Body of pancreas (tissue), 4 donors: ENCODE measurements around the gene ENTPD1.

Experiments
- POLR2A ChIP-seq, 3 donors: fragments of 450-650 bp; IDR thresholded peaks; one replicate each; pipeline ENCODE4 v1.6.1; 2016; ENCODE audit warnings: antibody characterized with exemption in 3 of 3, mild to moderate bottlenecking in 2 of 3
- TF ChIP-seq, protein P1 (sequence below), 7 experiments: fragments of 450-650 bp in 4 of 7; fragments of 200-600 bp in 3 of 7; sonication (generic) in 3 of 7; IDR thresholded peaks; one replicate each; pipeline ENCODE4 v1.5.1; 2016 to 2019; ENCODE audit warnings: antibody characterized with exemption in 7 of 7

DNA sequence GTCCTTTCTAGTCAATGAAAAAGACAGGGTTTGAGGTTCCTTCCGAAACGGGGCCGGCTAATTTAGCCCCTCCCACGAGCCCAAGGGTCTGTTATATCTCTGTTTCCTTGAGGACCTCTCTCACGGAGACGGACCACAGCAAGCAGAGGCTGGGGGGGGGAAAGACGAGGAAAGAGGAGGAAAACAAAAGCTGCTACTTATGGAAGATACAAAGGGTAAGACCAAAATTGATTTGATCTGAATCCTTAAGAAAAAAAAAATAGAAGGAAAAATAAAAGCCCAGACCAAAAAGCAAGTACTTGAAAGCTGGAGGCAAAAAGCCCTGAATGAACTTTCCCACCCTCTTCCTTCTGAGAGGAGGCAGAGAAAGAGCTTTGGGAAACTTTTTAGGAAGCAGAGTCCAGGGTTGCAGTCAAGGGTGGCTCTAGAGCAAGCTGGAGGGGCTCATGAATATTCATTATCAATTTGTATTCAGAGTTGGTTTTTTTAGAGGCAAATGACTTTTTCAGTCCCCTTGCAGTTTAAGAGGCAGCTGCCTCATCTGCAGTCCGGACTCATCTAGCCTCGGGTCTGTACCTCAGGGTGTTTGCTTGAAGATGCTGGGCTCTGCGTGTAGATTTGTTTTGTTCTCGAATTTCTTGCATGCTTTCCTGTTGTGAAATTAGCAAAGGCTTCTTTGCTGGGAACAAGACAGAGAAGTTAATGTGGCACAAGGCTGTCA is at the start of gene ENTPD1:
- TF ChIP-seq, protein P1, sequence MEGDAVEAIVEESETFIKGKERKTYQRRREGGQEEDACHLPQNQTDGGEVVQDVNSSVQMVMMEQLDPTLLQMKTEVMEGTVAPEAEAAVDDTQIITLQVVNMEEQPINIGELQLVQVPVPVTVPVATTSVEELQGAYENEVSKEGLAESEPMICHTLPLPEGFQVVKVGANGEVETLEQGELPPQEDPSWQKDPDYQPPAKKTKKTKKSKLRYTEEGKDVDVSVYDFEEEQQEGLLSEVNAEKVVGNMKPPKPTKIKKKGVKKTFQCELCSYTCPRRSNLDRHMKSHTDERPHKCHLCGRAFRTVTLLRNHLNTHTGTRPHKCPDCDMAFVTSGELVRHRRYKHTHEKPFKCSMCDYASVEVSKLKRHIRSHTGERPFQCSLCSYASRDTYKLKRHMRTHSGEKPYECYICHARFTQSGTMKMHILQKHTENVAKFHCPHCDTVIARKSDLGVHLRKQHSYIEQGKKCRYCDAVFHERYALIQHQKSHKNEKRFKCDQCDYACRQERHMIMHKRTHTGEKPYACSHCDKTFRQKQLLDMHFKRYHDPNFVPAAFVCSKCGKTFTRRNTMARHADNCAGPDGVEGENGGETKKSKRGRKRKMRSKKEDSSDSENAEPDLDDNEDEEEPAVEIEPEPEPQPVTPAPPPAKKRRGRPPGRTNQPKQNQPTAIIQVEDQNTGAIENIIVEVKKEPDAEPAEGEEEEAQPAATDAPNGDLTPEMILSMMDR (IDR thresholded peaks at IDR 0.05), result no peak
- TF ChIP-seq POLR2A (IDR thresholded peaks at IDR 0.05), result peak in 1 of 3 donors; percentile 58
